Measurements from ENCODE around the gene NATD1.

DNA sequence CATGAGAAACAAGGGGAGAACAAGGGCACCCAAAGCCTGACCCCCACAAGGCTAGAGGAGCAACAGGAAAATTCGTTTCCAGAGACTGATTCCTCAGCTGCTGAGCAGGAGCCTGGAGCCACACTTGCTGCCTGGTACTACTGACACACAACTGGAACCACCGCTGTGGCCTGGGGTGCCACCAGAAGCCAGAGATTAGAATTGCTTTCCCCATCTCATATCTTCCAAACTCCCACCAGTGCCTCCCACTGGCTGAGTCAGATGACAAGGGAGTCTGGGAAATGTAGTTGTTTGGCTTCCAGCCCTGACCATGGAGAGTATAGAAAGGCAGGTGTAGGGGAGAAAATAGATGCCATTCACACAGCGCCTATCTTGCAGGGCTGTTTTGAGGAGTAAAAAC is 35.1 kb downstream of the NATD1 start:
- TF ChIP-seq, protein P1, sequence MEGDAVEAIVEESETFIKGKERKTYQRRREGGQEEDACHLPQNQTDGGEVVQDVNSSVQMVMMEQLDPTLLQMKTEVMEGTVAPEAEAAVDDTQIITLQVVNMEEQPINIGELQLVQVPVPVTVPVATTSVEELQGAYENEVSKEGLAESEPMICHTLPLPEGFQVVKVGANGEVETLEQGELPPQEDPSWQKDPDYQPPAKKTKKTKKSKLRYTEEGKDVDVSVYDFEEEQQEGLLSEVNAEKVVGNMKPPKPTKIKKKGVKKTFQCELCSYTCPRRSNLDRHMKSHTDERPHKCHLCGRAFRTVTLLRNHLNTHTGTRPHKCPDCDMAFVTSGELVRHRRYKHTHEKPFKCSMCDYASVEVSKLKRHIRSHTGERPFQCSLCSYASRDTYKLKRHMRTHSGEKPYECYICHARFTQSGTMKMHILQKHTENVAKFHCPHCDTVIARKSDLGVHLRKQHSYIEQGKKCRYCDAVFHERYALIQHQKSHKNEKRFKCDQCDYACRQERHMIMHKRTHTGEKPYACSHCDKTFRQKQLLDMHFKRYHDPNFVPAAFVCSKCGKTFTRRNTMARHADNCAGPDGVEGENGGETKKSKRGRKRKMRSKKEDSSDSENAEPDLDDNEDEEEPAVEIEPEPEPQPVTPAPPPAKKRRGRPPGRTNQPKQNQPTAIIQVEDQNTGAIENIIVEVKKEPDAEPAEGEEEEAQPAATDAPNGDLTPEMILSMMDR (IDR thresholded peaks at IDR 0.05), result peak in 2 of 12 donors; percentile 4 to 10
- no peak for TF ChIP-seq POLR2A (IDR thresholded peaks at IDR 0.05)
